ENCODE measurements around the gene CYP39A1. TPM values are rescaled to one million over a fixed set of nuclear protein-coding genes. Genes with fewer than 3 reads are reported as not detected.

The CYP39A1 gene
- total and polyA plus RNA-seq, 2 experiments from 2014 or later: 5.2 to 9.2 TPM

GRCh38 chr6:46511320-46511719 is 141.3 kb downstream of the CYP39A1 start:
- Histone ChIP-seq H3K79me2 (no peaks in the 10 kb centered on the region), H3K4me1 (ENCODE audit: insufficient read depth) (no peaks in the 10 kb centered on the region), H3K27ac (no peak overlapping the region), H4K20me1 (ENCODE audit: insufficient read depth, poor library complexity, severe bottlenecking) (no peaks in the 10 kb centered on the region), H3K36me3 (replicated peaks; ENCODE audit: insufficient read depth, low read depth) (no peaks in the 10 kb centered on the region), H3K4me3 (no peak overlapping the region), H3K9me2 (replicated peaks; ENCODE audit: insufficient read depth) (no peaks in the 10 kb centered on the region), H3K9me3 (ENCODE audit: low read depth) (no peaks in the 10 kb centered on the region), H3K4me2 (no peak overlapping the region), H2AFZ (no peak overlapping the region), H3K27me3 (no peaks in the 10 kb centered on the region)
- 92% methylated on average over 7 of the region's 7 CpGs for WGBS (ENCODE audit: low lambda C conversion rate, missing lambda C conversion rate)
- no peak for TF ChIP-seq CTCF (IDR thresholded peaks at IDR 0.05; ENCODE audit: poor library complexity)
- TF ChIP-seq EZH2phosphoT487 (IDR thresholded peaks at IDR 0.05; ENCODE audit: low read depth, severe bottlenecking, unreplicated experiment): no peak
- no peak for TF ChIP-seq EZH2 (IDR thresholded peaks at IDR 0.05; ENCODE audit: borderline replicate concordance)
- DNase-seq (ENCODE audit: low spot score): no peak

GRCh38 chr6:46510651-46511050 is 142.0 kb downstream of the CYP39A1 start:
- TF ChIP-seq CTCF (IDR thresholded peaks at IDR 0.05; ENCODE audit: poor library complexity): no peak
- no peak for TF ChIP-seq EZH2 (IDR thresholded peaks at IDR 0.05; ENCODE audit: borderline replicate concordance)
- TF ChIP-seq EZH2phosphoT487 (IDR thresholded peaks at IDR 0.05; ENCODE audit: low read depth, severe bottlenecking, unreplicated experiment): no peak
- no peaks in the 10 kb centered on the region for H3K79me2 ChIP-seq
- no peak overlapping the region for H3K4me3 ChIP-seq
- H3K27ac ChIP-seq: no peak overlapping the region
- no peaks in the 10 kb centered on the region for H3K9me2 ChIP-seq (replicated peaks; ENCODE audit: insufficient read depth)
- H3K4me1 ChIP-seq (ENCODE audit: insufficient read depth): no peaks in the 10 kb centered on the region
- no peak for DNase-seq (ENCODE audit: low spot score)
- H3K4me2 ChIP-seq: no peak overlapping the region
- H3K9me3 ChIP-seq (ENCODE audit: low read depth): no peaks in the 10 kb centered on the region
- no peaks in the 10 kb centered on the region for H4K20me1 ChIP-seq (ENCODE audit: insufficient read depth, poor library complexity, severe bottlenecking)
- H3K27me3 ChIP-seq: no peaks in the 10 kb centered on the region
- no peak overlapping the region for H2AFZ ChIP-seq
- H3K36me3 ChIP-seq (replicated peaks; ENCODE audit: insufficient read depth, low read depth): no peaks in the 10 kb centered on the region

GRCh38 chr6:46509981-46510510 is 142.6 kb downstream of the CYP39A1 start:
- Histone ChIP-seq H3K4me3 (no peak overlapping the region), H3K27ac (no peak overlapping the region), H3K79me2 (no peaks in the 10 kb centered on the region), H2AFZ (no peak overlapping the region), H4K20me1 (ENCODE audit: insufficient read depth, poor library complexity, severe bottlenecking) (no peaks in the 10 kb centered on the region), H3K27me3 (no peaks in the 10 kb centered on the region), H3K4me1 (ENCODE audit: insufficient read depth) (no peaks in the 10 kb centered on the region), H3K4me2 (no peak overlapping the region), H3K36me3 (replicated peaks; ENCODE audit: insufficient read depth, low read depth) (no peaks in the 10 kb centered on the region), H3K9me2 (replicated peaks; ENCODE audit: insufficient read depth) (no peaks in the 10 kb centered on the region), H3K9me3 (ENCODE audit: low read depth) (no peaks in the 10 kb centered on the region)
- 89% methylated on average over 4 of the region's 4 CpGs for WGBS (ENCODE audit: low lambda C conversion rate, missing lambda C conversion rate)
- no peak for DNase-seq (ENCODE audit: low spot score)
- TF ChIP-seq EZH2 (IDR thresholded peaks at IDR 0.05; ENCODE audit: borderline replicate concordance): no peak
- no peak for TF ChIP-seq EZH2phosphoT487 (IDR thresholded peaks at IDR 0.05; ENCODE audit: low read depth, severe bottlenecking, unreplicated experiment)
- TF ChIP-seq CTCF (IDR thresholded peaks at IDR 0.05; ENCODE audit: poor library complexity): no peak

- Histone ChIP-seq H3K9me2 (replicated peaks; ENCODE audit: insufficient read depth) (no peaks in the 10 kb centered on the region), H3K4me1 (ENCODE audit: insufficient read depth) (no peaks in the 10 kb centered on the region), H3K9me3 (ENCODE audit: low read depth) (no peaks in the 10 kb centered on the region), H3K36me3 (replicated peaks; ENCODE audit: insufficient read depth, low read depth) (no peaks in the 10 kb centered on the region), H3K4me3 (no peak overlapping the region), H3K79me2 (no peaks in the 10 kb centered on the region), H2AFZ (no peak overlapping the region), H3K27ac (no peak overlapping the region), H3K4me2 (no peak overlapping the region), H4K20me1 (ENCODE audit: insufficient read depth, poor library complexity, severe bottlenecking) (no peaks in the 10 kb centered on the region), H3K27me3 (no peaks in the 10 kb centered on the region)
- DNase-seq (ENCODE audit: low spot score): no peak
- WGBS (ENCODE audit: low lambda C conversion rate, missing lambda C conversion rate): 84% methylated on average over 4 of the region's 4 CpGs
- TF ChIP-seq EZH2 (IDR thresholded peaks at IDR 0.05; ENCODE audit: borderline replicate concordance) (no peak), CTCF (IDR thresholded peaks at IDR 0.05; ENCODE audit: poor library complexity) (no peak), EZH2phosphoT487 (IDR thresholded peaks at IDR 0.05; ENCODE audit: low read depth, severe bottlenecking, unreplicated experiment) (no peak)
Observed at GRCh38 chr6:46509063-46509462, 143.6 kb downstream of the CYP39A1 start.

All from hepatocyte (in vitro differentiated cells).